ENCODE data around the gene PLA2G6. TPM values are rescaled to one million over a fixed set of nuclear protein-coding genes. Genes with fewer than 3 reads are reported as not detected.
A peak's percentile ranks its signal among the peaks of the same experiment; 100 is the strongest.

Gene PLA2G6
- total RNA-seq, 2 donors from 2014 or later = 13.7 to 14.3 TPM

DNA sequence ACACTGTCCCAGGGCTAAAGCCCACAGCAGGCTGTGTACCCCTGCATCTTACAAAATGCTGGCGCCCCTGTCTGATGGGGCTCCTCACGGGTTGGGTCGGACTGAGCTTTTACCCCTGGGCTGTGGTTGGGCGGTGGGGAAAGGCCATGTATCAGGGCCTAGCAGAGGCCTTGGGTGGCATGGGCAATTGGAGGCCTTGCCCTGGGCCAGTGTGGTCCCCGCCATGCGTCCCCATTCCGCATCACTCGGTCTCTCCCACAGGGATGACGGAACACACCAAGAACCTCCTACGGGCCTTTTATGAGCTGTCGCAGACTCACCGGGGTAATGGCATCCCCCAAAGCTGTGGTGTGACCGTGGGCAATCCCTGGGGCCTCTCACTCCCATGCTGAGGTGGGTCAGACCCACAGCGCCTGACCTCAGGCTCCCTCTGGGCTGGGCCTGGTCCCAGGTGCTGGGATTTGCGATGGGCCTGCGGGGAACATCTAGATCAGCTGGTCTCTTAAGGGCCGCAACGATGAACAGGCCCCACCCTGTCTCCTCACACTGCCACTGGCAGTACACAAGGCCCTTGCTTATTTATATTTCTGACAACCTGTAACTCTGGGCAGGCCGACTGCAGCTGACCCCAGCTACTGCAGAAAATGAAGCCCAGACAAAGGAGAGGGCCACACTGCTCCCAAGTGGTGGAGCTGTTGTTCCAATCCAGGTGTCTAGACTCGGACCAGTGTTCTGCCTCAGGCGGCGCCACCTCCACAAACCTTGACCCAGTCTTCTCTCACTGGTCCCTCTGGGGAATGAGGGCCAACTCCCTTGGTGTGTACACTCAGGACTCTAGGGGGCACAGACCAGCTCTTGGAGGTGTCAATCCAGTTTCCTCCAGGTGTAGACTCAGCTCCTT, 110.0 kb downstream of the PLA2G6 start:
- no peak for DNase-seq (ENCODE audit: low spot score)
- intact Hi-C loops (cut with DNase I) = loop anchor here in 1 of 2 donors (10.0 kb wide), 1 partner anchor 283 kb away; no protein-coding TSS in a partner anchor

DNA sequence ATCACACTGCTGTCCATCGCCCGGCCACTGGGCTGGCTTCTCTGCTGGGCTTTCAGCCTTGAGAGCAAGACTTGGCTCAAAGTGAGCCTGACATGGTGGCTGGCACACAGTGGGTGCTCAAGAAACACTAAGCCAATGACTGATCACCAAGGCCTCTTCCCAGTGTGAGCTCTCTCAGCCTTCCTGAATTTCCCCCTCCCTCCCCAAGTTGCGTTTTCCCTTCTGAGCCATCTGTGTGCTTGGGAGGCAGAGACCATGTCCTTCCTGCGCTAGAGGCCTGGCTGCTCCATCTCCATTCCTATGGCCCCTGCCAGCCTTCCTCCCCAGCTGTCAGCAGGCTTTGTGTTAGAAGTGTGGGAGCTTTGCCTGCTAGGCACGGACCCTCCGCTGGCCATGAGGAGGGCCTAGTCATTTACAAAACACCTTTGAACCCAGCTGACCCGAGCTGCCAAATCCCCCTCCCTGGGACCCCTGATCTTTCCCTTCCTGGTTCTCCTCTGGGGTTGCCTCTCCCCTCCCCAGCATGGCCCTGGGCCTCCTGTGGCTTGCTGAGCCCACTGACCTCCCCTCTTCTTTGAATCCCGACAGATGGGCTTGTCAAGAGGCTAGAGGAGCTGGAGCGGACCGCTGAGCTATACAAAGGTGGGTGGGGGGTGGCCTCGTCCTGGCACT, 111.2 kb downstream of the PLA2G6 start:
- intact Hi-C loops (cut with DNase I) = loop anchor here in 1 of 2 donors (10.0 kb wide), 1 partner anchor 284 kb away; no protein-coding TSS in a partner anchor
- no peak for DNase-seq (ENCODE audit: low spot score)

DNA sequence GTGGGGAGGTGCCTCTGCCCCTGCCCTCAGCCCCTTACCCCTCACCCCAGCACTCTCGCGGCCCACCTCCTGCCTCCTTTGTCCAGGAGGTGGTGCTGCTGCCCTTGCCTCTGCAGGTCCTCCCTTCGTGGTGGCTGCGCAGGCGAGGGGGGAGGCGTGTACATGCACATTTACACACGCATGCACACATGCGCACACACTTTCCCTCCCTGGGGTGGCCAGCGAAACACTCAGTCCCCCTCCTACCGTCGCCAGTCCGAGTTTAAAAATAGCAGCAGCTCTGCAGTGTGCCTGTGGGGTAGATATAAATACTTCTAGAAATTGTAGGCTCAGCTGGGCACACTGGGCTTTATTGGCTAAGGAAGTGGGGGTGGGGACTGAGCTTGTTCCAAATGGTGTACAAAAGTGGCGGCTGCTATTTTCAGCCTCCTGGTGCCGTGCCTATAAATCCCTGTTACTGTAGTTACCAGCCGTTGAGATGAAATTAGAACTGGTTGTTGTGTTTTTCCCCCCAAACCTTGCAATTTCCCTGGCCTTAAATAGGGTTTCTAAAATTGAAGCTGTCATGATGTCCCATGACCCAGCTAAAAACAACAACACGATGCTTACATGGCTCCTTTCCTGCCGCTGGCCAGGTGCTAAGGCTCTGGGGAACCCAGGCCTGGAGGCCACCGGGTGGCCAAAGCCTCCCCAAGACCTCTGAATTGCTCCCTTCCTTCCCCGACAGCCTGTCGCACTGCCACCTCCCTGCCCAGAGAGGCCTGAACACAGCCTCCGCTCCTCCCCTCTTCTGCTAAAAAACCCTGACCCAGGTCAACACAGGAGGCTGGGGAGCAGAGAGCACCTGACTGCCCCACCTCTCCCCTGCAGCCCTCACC, 112.0 kb downstream of the PLA2G6 start:
- peak; percentile 85 for DNase-seq (ENCODE audit: low spot score)
- intact Hi-C loops (cut with DNase I) = loop anchor here in 1 of 2 donors (10.0 kb wide), 1 partner anchor 285 kb away; no protein-coding TSS in a partner anchor

DNA sequence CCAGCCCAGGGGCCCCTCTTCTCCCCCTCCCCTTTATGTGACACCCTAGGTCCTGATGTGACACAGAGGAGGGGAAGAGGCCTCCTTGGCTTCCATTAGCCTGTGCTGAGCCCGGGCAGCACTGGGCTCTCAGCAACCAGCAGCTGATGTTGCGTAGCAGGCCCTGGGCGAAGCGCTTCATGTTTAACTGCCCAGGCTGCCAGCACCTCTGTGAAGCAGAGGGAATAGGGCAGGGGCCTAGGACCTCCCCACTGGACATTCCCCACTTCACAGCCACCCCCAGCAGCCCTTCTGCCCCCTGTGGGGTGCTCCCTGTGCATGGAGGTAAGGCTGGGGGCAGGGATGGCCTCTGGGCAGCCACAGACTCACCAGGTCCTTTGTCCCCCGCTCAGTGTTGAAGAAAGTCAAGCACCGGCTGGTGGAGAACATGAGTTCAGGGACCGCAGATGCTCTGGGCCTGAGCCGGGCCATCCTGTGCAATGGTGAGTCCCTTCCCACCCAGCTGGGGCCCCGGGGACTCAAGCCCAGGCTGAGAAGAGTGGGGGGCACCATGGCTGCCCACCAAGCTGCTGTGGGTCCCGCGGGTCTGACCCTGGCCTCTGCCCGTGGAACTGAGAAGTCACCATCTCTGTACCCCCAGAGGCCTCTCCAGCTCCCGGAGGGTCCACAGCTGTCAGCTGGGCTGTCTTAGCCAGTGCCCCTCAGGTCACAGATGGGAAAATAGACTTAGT, 112.8 kb downstream of the PLA2G6 start:
- intact Hi-C loops (cut with DNase I) = no loop called here
- no peak for DNase-seq (ENCODE audit: low spot score)

DNA sequence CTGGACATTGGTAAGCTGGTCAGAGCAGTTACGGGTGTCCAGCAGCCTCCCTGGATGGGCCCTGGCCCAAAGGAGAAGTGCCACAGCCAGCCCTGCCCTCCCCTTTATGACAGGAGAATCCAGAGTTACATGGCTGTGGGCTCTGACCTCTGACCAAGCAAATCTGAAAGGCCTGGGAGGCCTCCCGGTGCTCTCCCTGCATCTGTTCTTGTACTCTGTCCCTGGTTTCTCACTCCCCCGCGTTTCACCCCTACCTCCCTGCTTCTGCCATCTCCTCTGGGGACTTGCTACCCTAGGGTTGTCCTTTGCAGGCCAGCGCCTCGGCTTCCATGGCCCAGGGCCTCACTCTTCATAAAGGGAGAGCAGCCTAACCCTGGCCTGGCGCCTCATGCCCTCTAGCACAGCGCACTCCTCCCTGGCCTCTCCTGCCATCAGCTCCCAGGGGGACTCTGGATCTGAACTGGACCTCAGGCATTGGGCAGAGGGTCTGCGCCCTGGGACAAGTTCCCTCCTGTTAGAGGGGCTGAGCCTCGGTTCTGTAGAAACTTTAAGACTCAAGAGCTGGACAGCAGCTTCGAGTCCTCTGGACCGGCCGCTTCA, 113.8 kb downstream of the PLA2G6 start:
- no peak for DNase-seq (ENCODE audit: low spot score)
- intact Hi-C loops (cut with DNase I) = no loop called here

DNA sequence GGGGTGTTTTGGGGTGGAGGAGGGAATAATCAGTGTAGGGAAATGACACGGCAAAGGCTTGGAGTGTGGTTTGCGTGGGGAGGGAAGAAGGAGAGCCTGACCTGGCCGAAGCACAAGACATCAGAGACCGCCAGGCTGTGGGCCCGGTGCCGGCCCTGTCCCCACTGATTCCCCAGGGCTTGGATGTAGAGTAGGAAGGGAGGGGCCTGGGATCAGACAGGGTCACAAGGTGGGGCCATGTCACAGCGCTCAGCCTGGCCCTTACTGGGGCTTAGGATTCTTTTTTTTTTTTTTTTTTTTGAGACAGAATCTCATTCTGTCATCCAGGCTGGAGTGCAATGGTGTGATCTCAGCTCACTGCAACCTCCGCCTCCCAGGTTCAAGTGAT, 114.6 kb downstream of the PLA2G6 start:
- DNase-seq (ENCODE audit: low spot score) = no peak
- intact Hi-C loops (cut with DNase I) = no loop called here

DNA sequence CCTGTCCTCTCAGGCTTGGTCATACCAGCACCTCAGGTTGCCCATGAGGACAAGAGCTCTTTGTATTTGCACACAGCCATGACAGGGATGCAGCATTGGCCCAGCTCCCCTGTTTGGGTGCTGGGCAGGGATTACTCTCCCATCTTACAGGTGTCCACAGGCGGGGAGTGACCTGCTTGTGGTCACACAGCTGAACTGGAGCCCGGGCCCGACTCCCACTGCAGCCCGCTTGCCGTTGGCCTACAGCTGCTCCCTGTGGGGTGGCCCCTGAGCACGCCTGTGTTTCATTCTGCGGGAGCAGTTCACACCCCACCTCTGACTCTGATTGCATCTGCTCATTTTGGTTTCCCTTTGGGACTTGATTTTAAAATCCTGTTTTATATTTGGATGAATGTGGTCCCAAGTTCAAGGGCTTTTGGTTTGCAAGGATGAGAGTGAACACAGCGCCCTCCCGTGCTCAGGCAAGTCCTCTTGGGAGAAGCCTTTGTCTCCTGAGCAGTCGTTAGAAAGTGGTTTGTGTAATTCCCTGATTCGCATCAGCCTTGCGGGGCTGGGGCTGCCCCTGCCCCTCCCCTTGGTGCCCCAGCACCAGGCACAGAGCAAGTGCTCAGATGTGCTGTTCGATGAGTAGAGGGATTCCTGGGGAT, 115.1 kb downstream of the PLA2G6 start:
- no peak for DNase-seq (ENCODE audit: low spot score)
- intact Hi-C loops (cut with DNase I) = no loop called here

DNA sequence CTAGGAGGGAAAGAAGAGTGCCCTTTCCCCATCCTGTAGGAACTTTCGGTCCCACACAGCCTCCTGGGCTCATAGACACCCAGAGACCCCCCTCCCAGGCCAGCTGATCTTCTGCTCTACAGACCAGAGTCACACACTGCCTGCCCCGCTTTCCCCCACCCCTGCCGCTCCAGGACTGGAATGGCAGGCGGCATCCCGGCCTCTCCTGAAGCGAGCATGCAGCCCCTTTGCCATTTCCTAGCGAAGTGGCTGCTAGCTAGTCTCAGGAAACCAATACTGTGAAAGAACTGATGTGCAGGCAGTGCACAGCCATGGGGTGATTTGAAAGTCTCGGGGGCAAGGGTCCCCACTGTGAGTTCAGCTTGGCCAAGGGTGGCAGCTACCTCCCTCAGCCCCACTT, 116.1 kb downstream of the PLA2G6 start:
- intact Hi-C loops (cut with DNase I) = no loop called here
- no peak for DNase-seq (ENCODE audit: low spot score)

DNA sequence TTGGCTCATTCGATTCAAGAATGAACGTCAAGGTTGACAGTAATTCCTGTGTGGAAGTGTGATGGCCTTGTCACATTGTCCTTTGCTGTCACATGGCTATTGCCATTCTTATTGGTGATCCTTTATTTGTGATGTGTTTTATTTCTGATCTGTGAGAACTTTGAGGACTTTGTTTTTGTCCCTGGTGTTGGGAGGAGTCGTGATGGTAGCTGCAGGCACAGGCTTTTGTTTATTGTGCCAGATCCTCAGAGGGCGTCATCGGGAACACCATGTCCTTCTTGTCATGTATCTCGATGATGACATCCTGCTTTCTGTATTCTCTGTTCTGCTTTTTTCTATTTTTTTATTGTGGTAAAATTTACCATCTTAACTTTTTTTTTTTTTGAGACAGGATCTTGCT, 118.8 kb downstream of the PLA2G6 start:
- intact Hi-C loops (cut with DNase I) = no loop called here
- DNase-seq (ENCODE audit: low spot score) = no peak

Other genes with a start within 250 kb of the PLA2G6 start
- gene C22orf23, start 228.2 kb downstream of the PLA2G6 start, total RNA-seq = under 1 TPM; 0.32 to 0.33 TPM
- 10 to 100 TPM; 46.5 to 60.2 TPM for gene POLR2F, start 228.1 kb downstream of the PLA2G6 start, total RNA-seq
- gene SOX10, start 197.3 kb downstream of the PLA2G6 start, total RNA-seq = 1 to 10 TPM in 1 of 2 donors, under 1 TPM in 1; 0.32 to 1.6 TPM
- gene PICK1, start 124.4 kb downstream of the PLA2G6 start, total RNA-seq = 10 to 100 TPM; 15.7 to 17.5 TPM
- gene SLC16A8, start 97.6 kb downstream of the PLA2G6 start, total RNA-seq = under 1 TPM; 0.51 to 0.57 TPM
- under 1 TPM; 0.24 to 0.37 TPM for gene BAIAP2L2, start 71.1 kb downstream of the PLA2G6 start, total RNA-seq
- 10 to 100 TPM; 22.1 to 72.7 TPM for gene MAFF, start 20.2 kb upstream of the PLA2G6 start, total RNA-seq
- gene TMEM184B, start 91.2 kb upstream of the PLA2G6 start, total RNA-seq = 10 to 100 TPM; 42.9 to 49.7 TPM
- gene CSNK1E, start 135.6 kb upstream of the PLA2G6 start, total RNA-seq = 10 to 100 TPM; 70.1 to 88.6 TPM